Stimulated activated CD8-positive, alpha-beta memory T cell treated with anti-CD3 and anti-CD28 coated beads, Interleukin-7, amount 100 ng/mL, for 4 hours (primary cell): ENCODE results near the gene TRAF2.

Source experiments
- DNase-seq, 2 donors: peaks; one replicate each; pipeline ENCODE4 v3.0.0-alpha.2; 2020; ENCODE audit warnings: low read depth in 2 of 2

The TRAF2 gene

DNA sequence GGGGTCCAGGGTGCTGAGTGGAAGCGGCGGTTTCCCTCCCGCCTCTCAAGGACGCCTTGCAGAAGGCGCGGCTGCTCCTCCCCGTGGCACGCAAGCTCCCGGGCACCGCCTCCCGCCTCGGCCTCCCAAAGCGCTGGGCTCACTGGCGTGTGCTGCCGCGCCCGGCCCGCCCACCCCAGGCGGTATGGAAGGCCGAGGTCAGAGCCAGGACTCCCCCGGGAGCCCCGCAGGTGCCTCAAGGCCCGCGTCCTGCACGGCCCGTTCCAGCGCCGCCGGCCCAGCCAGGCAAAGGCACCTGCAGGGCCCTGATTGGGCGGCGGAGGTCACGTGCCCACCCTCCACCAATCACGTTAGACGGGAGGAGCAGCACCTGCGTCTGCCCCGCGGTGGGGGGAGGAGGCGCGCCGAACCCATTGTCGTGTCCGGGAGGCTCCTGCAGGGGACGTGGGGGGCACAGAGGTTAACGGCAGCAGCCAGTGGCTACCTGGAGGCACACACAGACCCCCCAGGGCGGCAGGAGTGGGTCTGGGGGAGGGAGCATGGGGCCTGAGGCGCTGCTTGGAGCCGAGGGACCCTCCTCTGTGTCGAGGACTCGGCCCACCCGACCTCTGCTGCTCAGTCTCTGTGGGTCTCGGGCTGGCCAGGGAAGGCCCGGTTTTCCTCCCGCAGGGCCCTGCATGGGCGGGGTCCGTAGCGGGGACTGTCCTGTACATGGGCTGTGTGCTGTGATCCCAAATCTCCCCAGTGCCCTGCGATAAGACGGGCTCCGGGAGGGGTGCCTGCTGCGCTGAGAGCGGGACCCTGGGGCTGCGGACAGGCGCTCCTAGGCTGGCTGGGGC is 63.7 kb downstream of the TRAF2 start:
- DNase-seq, result peak; percentile 93 to 96

DNA sequence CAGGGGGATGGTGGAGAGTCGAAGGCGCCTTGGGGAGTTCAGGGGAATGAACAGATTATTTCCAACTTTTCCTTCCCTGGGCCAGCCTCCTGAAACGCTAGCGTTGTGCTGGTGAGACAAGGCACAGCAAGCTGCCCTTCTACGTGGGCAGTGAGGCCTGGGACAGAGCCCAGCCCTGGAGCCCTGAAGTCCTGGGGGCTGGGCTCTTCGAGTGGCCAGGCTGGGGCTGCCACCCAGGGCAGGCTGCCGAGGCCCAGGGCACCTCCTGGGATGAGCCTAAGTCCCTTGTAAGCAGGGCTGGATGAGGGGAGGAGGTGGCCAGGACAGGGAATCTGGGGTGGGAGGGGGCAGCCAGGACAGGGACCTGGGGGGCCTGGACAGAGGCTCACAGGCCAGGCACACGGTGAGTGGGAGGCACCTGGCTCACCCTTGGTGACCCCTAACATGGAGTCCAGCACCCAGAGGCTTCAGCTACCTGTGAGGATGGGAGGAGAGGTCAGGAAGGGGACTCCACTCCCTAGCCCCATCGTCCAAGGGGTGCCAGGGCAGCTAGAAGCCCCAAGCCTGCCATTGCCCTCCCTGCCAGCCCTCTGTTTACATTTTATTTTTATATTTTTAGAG is 64.5 kb downstream of the TRAF2 start:
- DNase-seq, result no peak

DNA sequence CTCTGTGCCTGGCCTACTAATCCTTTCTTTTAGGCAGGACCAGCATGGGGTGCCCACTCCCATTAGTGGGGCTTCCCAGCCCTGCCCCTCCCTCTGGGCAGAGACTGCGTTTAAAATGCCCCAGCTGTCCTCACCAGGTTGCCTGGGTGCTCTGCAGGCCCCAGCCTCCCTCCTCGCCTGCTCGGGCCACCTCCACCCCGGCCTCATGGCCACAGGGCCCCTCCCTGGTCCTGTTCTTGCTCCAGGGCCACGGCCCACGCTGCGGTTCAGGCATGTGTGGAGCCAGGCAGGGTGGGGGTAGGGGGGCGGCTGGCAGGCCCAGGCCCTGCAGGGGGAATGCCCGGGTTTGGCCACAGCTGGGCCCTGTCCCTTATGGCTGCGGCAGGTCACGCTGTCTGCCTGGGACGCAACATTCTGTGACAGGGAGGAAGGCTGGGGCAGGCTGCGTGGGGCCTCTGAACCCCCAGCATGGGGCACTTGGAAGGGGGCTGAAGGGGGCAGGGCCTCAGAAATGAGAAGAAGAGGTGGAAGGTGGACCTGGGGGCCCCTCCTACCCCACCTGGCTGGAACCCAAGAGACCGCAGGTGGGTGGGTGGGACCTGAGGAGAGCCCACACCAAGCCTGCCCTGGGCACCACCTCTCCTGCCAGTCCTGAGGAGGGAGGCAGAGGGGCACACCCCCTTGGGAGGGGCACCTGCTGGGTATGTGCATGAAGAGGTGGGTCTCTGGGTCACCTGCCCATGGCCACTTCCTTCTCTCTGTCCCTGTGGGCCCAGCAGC is 65.4 kb downstream of the TRAF2 start, which contains the start of gene LCN12:
TSS of gene LCN12 (plus strand) at position 733 of the 780 bp plus-strand sequence. CDS start 55 bp downstream, outside the sequence.
- DNase-seq, result no peak

DNA sequence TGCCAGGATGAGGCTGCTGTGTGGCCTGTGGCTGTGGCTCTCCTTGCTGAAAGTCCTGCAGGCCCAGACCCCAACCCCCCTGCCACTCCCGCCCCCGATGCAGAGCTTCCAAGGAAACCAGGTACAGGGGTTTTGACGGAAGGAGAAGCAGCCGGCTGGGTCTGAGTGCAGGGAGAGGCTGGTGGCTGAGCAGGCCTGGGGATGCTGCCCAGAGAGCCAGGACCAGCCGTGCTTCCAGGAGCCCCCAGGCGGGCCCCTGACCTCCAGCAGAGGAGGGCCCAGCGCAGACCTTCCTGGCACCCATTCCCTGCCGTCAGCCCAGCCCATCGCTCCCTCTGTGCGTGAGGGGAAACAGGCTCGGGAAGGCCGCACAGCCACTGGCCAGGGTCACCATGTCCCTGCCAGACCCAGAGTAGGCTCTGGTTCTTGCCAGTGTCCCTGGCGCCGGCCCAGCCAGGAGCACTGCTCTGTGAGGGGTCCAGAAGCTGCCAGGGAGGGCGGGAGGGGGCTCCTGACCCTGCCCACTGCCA is 66.1 kb downstream of the TRAF2 start:
- DNase-seq, result no peak

DNA sequence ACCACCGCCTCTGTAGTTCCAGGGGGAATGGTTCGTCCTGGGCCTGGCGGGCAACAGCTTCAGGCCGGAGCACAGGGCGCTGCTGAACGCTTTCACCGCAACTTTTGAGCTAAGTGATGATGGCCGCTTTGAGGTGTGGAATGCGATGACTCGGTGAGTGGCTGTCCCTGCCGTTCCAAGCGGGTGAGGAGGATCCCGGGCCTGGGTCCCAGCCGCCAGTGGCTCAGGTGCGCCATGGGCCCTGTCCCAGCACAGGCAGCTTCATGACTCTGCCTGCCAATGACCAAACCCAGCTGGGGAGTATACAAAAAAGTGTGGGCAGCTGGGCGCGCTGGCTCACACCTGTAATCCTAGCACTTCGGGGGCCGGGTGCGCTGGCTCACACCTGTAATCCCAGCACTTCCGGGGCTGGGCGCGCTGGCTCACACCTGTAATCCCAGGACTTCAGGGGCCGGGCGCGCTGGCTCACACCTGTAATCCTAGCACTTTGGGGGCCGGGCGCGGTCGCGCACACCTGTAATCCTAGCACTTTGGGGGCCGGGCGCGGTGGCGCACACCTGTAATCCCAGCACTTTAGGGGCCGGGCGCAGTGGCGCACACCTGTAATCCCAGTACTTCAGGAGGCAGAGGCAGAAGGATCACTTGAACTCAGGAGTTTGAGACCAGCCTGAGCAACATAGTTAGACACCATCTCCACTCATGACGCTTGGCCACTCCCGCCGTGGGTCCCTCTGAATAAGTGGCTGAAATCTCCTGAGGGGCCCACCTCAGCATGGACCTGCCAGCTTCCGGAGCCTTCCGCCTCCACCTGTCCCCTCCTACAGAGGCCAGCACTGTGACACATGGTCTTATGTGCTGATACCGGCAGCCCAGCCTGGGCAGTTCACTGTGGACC is 66.8 kb downstream of the TRAF2 start:
- DNase-seq, result no peak

DNA sequence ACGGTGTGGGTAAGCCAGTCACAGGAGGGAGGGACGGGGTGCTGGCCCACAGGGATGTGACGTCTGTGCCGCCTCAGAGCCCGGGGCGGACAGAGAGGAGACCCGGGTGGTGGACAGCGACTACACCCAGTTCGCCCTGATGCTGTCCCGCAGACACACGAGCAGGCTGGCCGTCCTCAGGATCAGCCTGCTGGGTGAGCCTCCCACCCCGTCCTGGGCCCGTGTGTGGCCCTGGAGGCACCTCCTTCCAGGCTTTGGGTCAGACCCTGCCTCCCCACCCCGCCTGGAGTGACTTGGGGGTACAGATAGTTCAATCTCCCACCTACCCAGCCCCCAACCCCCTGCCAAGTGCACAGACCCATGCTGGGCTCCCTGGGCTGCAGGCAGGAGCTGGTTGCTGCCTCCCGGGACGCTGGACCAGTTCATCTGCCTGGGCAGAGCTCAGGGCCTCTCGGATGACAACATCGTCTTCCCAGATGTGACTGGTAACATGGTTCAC is 67.5 kb downstream of the TRAF2 start:
- no peak for DNase-seq

DNA sequence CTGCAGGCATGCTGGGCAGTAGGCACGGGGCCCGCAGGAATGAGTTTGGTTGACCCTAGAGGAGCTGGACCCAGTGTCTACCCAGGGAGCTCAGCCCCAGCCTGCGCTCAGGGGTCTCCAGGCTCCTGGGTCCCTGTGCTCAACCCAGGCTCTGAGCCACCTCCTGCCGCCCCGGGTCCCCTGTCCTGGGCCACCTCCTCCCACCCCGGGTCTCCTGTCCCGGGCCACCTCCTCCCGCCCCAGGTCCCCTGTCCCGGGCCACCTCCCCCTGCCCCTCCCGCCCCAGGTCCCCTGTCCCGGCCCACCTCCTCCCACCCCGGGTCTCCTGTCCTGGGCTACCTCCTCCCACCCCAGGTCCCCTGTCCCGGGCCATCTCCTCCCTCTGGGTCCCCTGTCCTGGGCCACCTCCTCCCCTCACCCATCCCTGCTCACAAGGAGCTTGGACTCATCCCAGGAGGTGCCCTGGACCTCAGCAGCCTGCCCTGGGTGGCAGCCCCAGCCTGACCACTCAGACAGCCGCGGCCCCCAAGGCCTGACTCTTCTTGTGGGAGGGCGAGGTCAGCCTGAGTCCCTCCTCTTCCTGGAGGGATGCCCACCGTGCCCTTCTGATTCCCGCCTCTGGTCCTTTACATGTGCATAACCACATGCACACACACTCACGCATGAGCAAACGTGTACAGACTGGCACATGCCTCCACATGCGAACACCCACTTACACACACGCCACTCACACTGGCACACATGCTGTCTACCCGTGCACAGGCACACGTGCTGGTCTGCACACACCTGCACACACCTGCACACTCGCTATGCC is 68.2 kb downstream of the TRAF2 start:
- no peak for DNase-seq

DNA sequence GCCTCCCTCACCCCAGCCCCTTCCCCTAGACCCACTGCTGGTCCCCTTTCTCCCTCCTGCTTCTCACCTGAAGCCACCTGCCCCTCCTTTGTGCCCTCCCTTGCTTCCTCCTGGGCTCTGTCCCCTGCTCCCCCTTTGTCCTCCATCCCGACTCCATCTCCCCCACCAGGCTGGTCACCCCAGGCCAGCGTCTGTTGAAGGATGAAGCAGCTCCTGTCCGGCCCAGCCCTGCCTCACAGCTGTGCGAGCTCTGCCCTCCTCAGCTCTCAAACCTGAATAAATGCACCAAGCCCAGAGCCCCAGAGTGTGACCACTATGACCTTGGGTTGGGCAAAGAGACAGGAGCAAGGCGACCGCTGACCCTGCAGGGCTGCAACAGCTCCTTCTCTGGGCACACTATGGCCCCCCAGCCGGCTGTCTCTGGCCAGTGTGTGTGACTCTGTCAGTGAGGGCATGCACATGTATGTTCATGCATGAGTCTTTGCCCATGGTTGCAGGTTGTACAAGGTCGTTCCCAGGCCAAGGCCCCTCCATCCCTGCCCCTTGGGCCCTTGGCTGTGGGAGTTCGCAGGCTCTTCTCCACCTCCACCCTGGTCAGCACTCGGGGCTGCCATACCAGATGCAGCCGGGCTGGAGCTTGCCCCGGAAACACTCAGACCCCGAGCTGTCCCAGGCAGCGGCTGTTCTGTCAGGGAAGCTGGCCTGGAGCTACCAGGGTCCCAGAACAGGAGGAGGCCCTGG is 69.1 kb downstream of the TRAF2 start:
- DNase-seq, result no peak

DNA sequence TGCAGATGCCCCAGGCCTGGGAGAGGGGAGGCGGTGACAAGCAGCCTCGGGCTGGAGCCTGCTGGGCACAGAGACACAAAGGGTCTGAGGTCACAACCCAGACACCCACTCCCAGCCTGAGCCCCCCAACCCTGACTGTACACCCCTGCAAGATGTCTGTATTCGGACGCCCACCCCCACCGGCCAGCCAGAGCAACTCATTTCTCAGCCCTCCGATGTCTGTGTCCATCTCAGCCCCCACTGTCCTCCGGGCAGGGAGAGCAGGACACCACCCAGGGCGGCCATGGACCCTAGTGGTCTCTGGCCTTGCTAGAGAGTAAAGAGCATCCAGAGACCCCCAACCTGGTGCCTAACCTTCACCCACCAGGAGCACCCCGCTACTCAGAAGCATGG is 69.6 kb downstream of the TRAF2 start:
- DNase-seq, result no peak

DNA sequence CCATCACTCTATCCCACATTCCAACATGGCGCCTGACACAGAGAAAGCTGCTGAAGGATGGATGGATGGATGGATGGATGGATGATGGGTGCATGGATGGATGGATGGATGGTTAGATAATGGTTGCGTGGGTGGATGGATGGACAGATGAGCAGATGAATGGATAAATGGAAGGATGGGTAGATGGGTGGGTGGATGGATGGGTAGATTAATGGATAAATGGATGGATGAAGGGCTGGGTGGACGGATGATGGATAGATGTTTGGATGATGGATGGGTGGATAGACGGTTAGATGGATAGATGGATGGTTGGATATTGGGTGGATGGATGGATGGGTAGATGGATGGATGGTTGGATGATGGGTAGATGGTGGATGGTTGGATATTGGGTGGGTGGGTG is 70.3 kb downstream of the TRAF2 start:
- DNase-seq, result no peak

DNA sequence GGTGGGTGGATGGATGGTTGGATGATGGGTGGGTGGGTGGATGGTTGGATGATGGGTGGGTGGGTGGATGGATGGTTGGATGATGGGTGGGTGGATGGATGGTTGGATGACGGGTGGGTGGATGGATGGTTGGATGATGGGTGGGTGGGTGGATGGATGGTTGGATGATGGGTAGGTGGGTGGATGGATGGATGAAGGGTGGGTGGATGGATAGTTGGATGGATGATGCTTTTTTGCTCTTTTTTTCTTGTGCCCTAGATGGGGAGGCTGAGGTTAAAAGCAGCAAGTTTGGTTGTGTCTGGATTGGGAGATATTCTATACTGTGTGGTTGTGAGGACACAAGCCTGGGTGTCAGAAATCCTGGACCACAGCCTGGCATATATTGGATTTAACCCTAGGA is 71.1 kb downstream of the TRAF2 start:
- no peak for DNase-seq

DNA sequence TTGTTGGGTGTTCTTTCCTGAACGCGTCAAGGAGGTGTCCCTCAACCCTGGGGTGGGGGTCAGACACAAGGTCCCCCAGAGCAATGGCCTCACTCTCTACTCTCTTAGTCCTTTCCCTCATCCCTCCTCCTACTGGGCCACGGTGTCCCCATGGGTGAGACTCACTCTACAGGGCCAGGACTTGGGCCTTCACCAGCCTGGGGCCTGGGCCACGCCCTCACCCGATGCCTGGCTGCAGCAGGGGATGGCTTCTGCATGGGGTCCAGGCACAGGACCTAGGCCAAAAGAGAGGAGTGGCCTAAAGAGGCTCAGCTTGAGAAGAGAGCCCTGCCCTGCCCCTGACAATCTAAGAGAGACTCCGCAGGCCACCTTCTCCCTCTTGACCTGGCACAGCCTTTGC is 71.6 kb downstream of the TRAF2 start:
- no peak for DNase-seq

DNA sequence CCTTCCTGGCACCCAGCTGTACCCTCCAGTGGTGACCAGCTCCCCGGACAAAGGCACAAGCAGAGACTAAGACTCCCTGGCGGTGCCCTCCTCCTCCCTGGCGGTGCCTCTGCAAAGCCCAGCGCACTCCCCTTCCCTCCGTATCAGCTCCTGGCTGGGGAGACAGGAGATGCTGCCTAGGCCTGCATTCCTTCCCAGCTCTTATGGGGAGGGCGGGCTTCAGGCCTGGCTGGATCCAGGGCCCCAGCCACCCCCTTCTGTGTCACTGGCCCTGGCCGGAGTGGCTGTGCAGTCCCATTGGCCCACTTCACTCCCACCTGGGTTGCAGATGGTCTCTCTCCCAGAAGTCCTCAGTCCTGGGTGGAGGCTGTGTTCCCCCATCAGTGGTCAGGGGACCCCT is 72.2 kb downstream of the TRAF2 start:
- DNase-seq, result no peak

DNA sequence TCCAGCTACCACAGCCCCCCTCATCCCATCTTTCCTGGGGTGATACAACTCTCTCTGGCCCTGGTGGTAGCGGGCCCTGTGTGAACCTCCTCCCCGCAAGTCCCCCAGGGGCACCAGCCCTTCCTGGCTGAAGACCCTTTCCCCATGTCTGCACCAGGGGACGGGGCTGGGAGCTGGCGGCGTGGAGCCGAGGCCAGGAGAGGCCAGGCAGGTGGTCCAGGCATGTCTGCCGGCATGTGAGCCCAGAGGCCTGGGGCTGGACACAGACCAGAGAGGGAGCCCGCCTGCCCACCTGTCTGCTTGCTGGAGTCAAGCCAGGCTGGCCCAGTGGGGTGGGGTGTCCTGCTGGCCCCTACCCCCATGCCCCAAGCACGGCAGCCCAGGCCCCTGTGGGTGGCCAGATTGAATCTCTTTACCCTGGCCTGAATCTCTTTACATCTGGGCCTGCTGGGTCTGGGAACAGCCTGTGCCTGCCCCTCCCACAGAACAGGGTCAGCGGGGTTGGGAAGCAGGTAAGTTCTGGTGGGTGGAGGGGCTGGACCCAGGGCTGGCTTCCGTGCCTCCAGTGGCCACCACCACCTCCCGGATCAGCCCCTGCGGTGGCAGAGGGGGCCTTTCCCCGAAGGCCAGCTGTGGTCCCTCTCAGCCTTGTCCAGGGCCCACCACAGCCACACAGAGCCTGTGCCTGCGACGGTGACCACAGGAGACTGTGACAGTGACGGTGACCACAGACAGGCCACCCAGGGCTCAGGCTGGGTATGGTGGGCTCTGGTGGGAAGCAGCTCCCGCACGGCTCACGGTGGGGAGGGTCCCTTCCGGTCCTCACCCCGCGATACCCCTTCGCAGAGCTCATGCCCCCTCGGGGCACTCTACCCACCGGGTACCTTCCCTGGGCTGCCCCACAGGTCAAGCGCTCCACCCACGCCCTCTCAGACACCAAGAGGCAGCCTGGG is 72.9 kb downstream of the TRAF2 start:
- no peak for DNase-seq

DNA sequence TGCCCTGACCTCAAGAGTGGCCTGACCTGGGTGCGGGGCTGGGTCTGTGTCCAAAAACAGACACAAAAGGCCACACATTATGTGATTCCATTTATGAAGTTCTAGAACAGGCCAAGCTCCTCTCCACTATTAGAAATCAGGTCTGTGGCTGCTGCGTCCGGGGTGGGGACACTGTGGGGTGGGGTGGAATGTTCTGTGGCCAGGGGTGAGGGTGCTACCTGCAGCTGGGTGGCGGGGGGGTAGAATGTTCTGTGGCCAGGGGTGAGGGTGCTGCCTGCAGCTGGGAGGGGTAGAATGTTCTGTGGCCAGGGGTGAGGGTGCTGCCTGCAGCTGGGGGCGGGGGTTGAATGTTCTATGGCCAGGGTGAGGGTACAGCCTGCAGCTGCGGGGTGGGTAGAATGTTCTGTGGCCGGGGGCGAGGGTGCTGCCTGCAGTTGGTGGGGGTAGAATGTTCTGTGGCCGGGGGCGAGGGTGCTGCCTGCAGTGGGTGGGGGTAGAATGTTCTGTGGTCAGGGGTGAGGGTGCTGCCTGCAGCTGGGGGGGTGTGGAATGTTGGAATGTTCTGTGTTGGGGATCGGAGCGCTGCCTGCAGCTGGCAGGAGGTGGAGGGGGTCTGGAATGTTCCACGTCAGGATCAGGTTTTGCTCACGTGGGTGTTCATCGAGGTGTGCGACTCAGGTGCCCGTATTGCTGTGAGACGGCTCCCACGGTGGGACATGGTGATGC is 74.1 kb downstream of the TRAF2 start:
- DNase-seq, result peak in 1 of 2 donors; percentile 37

DNA sequence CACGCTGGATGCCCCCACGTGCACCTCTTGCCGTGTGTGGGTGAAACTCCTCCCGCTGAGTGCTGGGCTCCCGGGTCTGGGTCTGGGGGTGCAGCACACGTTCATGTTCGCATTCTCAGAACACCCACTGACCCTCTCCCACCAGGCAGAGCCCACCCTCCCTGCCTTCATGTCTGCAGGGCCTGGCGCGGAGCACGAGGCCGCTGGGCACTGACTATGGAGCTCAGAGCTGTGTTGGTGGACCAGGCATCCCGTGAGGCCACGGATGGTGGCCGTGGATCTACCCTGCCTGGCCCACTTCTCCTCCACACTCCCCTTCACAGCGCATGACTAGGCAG is 74.6 kb downstream of the TRAF2 start:
- no peak for DNase-seq

DNA sequence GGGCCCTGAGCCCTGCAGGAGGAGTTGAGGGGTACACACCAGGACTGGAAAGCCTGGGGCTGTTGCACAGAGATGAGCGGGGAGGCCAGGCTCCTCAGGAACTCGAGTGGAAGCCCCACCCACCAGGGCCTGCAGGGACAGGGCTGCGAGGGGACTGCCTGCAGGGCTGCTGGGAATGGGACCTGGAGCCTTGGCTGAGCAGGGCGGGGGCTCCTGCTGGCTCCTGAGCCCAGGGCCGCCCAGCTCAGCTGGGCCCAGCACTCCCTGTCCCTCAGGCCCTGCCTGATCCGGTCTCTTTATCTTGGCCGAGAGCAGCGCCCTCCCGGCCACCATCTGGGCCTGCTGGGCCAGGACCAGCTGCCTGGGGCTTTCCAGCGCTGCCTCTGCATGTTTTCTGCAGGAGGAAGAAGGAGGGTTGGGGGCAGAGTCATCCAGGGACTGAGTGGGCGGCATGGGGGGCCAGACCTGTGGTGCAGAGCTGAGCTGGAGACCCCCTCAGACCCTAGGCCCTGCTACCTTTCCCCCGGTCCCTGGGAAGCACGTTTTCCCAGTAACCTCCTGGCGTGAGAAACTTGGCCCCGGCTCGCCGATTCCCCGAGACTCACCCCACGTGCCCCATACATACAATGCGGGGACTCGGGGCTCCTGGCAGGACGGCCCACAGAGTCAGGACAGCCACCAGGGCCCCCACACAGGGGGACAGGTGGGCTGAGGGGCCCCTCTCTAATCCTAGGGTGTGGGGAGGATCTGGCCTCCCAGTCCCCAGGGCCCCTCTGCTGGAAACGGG is 75.2 kb downstream of the TRAF2 start:
- DNase-seq, result no peak
